ENCODE data around the gene MTF2.
"Not testable (repeated sequence)": the region's sequence is repeated elsewhere in the genome, so short reads cannot be mapped to it uniquely, and the experiment has no call there.

The MTF2 gene

GRCh38 chr1:93142161-93142560, 63.1 kb downstream of the MTF2 start:
- DNase-seq (ENCODE audit: low spot score): no peak

GRCh38 chr1:93143136-93143535, 64.1 kb downstream of the MTF2 start:
- peak; percentile 8 for DNase-seq (ENCODE audit: low spot score)

- no peak for DNase-seq (ENCODE audit: low spot score)
Measured at GRCh38 chr1:93143769-93144168, 64.7 kb downstream of the MTF2 start.

- peak; percentile 12 for DNase-seq (ENCODE audit: low spot score)
Measured at GRCh38 chr1:93148001-93148400, 68.9 kb downstream of the MTF2 start.

GRCh38 chr1:93150729-93151128, 71.6 kb downstream of the MTF2 start:
- DNase-seq (ENCODE audit: low spot score): no peak

DNA sequence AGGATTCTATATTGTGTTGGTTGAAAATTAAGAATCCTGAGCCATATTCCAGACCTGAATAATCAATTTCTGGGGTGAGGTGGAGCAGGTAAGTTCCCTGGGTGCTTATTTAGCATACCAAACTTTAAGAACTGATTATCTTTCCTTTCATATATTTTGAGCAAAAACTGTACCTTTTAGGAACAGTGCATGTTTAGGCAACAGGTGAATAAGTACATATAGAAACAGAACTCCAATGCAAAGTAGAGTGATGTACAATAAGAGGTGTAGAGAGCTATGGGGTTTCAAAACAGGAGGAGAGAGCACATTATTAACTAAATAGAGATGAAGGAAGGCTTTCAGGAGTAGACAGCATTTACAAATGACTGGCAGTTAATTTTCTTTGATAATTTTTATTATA, 72.4 kb downstream of the MTF2 start:
- no peak for DNase-seq (ENCODE audit: low spot score)

GRCh38 chr1:93152835-93153234, 73.8 kb downstream of the MTF2 start:
- DNase-seq (ENCODE audit: low spot score): no peak

- no peak for DNase-seq (ENCODE audit: low spot score)
Measured at GRCh38 chr1:93154898-93155297, 75.8 kb downstream of the MTF2 start.

DNA sequence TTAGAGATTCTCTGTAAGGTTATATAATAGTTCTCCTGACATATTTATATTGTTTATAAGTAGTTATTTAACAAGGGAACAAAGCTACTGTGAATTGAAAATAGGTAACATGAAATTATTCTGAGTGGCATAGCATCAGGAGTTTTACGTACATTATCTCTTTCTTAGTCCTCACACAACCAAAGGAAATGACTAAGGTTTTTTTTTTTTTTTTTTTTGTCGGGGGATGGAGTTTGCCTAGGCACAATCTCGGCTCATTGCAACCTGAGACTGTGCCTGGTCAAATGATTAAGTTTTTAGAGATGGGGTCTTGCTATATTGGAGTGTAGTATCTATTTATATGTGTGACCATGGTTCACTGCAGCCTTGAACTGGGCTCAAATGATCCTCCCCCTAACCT, 76.3 kb downstream of the MTF2 start:
- no peak for DNase-seq (ENCODE audit: low spot score)

GRCh38 chr1:93159337-93159736, 80.3 kb downstream of the MTF2 start:
- no peak for DNase-seq (ENCODE audit: low spot score)

DNA sequence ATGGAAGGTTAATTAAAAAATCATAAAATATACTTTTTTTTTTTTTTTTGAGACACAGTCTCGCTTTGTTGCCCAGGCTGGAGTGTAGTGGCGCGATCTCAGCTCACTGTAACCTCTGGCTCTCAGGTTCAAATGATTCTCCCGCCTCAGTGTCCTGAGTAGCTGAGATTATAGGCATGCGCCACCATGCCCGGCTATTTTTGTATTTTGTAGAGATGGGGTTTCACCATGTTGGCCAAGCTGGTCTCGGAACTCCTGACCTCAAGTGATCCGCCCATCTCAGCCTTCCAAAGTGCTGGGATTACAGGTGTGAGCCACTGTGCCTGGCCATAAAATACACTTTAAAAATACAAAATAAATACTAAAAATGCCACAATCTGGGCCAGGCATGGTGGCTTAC, 84.2 kb downstream of the MTF2 start:
- not testable (repeated sequence) for DNase-seq (ENCODE audit: low spot score)

DNA sequence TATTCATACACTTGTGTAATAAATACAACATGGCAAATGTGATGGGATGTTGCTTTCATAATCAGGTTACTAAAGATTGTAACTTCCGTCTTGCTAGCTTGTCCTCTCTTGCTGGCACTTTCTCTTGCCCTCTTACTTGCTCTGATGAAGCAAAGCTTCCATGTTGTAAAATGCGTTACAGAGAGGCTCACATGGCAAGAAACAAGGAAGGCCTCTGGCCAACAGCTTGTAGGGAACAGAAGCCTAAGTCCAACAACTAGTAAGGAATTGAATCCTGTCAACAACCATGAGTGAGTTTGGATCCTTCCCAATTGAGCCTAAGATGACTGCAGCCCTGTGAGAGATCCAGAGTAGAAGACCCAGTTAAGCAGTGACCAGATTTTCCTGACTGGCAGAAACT, 85.7 kb downstream of the MTF2 start:
- DNase-seq (ENCODE audit: low spot score): no peak

DNA sequence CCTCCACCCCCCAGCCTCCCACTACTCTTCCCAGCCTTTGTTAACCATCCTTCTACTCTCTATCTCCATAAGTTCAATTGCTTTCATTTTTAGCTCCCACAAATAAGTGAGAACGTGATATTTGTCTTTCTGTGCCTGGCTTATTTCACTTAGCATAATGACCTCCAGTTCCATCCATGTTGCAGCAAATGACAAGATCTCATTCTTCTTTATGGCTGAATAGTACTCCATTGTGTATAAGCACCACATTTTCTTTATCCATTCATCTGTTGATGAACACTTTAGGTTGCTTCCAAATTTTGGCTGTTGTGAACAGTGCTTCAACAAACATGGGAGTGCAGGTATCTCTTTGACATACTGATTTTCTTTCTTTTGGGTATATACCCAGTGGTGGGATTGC, 86.8 kb downstream of the MTF2 start:
- DNase-seq (ENCODE audit: low spot score): not testable (repeated sequence)

DNA sequence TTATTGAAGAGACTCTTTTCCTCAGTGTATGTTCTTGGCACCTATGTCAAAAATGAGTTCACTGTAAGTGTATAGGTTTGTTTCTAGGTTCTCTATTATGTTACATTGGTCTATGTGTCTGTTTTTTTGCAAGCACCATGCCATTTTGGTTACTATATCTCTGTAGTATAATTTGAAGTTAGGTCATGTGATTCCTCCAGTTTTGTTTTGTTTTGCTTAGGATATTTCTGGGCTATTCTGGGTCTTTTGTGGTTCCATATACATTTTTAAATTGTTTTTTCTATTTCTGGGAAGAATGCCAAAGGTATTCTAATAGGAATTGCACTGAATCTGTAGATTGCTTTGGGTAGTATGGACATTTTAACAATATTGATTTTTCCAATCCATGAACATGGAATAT, 87.9 kb downstream of the MTF2 start:
- DNase-seq (ENCODE audit: low spot score): no peak

DNA sequence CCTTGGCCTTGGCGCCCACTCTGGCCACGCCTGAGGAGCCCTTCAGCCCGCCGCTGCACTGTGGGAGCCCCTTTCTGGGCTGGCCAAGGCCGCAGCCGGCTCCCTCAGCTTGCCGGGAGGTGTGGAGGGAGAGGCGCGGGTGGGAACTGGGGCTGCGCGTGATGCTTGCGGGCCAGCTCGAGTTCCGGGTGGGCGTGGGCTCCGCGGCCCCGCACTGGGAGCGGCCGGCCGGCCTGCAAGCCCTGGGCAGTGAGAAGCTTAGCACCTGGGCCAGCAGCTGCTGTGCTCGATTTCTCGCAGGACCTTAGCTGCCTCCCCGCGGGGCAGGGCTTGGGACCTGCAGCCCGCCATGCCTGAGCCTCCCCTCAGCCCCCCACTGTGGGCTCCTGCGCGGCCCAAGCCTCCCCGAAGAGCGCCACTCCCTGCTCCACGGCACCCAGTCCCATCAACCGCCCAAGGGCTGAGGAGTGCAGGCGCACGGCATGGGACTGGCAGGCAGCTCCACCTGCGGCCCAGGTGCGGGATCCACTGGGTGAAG, 91.1 kb downstream of the MTF2 start:
- not testable (repeated sequence) for DNase-seq (ENCODE audit: low spot score)

- DNase-seq (ENCODE audit: low spot score): no peak
Measured at GRCh38 chr1:93171549-93172034, 92.5 kb downstream of the MTF2 start.

DNA sequence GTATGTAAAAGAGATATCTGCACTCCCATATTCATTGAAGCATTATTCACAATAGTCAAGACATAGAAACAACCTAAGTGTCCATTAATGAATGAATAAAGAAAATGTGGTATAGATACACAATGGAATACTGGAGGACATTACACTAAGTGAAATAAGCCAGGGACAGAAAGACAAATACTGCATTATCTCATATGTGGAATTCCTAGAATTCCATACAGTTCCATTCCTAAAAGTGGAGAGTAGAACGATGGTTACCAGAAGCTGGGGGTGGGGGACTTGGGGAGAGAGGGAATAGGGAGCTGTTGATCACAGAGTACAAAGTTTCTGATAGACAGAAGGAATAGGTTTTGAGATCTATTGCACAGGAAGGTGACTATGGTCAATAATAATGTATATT, 93.7 kb downstream of the MTF2 start:
- DNase-seq (ENCODE audit: low spot score): no peak

DNA sequence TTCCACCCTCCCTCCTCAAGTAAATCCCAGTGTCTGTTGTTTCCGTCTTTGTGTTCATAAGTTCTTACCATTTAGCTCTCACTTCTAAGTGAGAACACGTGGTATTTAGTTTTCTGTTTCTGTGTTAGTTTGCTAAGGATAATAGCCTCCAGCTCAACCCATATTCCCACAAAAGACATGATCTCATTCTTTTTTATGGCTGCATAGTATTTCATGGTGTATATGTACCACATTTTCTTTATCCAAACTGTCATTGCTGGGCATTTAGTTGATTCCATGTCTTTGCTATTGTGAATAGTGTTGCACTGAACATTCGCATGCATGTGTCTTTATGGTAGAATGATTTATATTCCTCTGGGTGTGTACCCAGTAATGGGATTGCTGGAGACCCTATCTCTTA, 95.6 kb downstream of the MTF2 start:
- DNase-seq (ENCODE audit: low spot score): not testable (repeated sequence)

GRCh38 chr1:93177991-93178390, 98.9 kb downstream of the MTF2 start:
- DNase-seq (ENCODE audit: low spot score): peak; percentile 12

- no peak for DNase-seq (ENCODE audit: low spot score)
Measured at GRCh38 chr1:93178418-93178817, 99.3 kb downstream of the MTF2 start.

- peak; percentile 94 for DNase-seq (ENCODE audit: low spot score)
Measured at GRCh38 chr1:93179886-93180722, 101.0 kb downstream of the MTF2 start, which contains the start of gene TMED5. Gene TMED5 (minus strand): TSS chr1:93180413. CDS start chr1:93180242, 171 bp downstream.

DNA sequence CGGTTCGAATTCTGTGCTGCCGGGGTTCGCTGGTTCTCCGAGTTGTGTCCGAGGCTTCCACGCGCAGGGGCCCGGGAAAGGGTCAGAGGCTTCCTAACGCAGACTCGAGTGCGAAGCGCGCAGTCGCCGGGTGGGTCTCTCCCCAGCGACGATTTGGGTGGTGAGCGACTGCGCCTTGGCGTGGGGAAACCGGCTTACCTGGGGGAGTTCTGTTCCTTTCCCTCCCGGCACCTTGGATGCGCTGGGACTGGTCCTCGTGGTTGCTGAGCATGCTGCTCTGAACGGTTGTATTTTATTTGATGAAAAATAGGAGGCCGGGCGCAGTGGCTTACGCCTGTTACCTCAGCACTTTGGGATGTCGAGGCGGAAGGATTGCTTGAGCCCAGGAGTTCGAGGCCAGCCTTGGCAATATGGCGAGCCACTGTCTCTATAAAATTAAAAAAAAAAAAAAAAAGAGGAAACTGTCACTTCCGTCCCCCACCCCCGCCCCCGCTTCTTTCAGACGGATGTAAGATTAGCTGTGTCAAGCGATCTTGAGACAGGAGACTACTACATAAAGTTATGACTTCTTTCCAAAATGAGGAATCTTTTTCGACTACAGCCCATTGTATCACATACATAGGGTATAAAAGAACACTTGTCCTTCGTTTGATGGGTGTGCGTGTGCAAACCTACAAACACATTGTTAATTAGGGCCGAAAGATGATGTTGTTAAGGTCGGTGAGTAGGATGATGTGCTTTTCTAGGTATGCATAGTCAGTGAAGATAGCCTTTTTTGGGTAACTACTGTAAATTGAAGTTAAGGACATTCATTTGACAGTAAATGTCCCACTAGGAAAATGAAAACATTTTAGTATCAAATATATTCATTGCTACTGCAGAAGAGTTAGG, 101.9 kb downstream of the MTF2 start, which contains the start of gene CCDC18:
Gene CCDC18, plus strand, starts transcription at position 2 of the 891 bp plus-strand sequence. CDS start 2,638 bp downstream, outside the sequence.
- DNase-seq (ENCODE audit: low spot score): peak; percentile 11
